Transverse colon (tissue), 4 donors: ENCODE data around the gene CLDN5.

Source experiments
- EP300 ChIP-seq: sonication (generic); formaldehyde crosslinking; IDR thresholded peaks from one replicate; pipeline ENCODE4 v1.6.1; 2017; ENCODE audit warnings: antibody characterized with exemption, low read depth
- POLR2A ChIP-seq: fragments of 450-650 bp; IDR thresholded peaks from one replicate; pipeline ENCODE4 v1.6.1; 2016; ENCODE audit warnings: antibody characterized with exemption, mild to moderate bottlenecking, moderate library complexity
- POLR2AphosphoS5 ChIP-seq, 3 donors: sonication (generic); formaldehyde crosslinking; IDR thresholded peaks; one replicate each; pipeline ENCODE4 v1.6.1; 2016; ENCODE audit warnings: antibody characterized with exemption in 3 of 3
- TF ChIP-seq, protein P1 (sequence below), 5 experiments: fragments of 200-600 bp in 3 of 5; fragments of 450-650 bp in 2 of 5; sonication (generic) in 3 of 5; IDR thresholded peaks; 1 replicate in 2 of 5; 2 replicates in 3 of 5; pipeline ENCODE4 v1.5.1; 2016 to 2017; ENCODE audit warnings: antibody characterized with exemption in 5 of 5, inconsistent platforms in 3 of 5, mild to moderate bottlenecking in 2 of 5, moderate library complexity in 1 of 5

DNA sequence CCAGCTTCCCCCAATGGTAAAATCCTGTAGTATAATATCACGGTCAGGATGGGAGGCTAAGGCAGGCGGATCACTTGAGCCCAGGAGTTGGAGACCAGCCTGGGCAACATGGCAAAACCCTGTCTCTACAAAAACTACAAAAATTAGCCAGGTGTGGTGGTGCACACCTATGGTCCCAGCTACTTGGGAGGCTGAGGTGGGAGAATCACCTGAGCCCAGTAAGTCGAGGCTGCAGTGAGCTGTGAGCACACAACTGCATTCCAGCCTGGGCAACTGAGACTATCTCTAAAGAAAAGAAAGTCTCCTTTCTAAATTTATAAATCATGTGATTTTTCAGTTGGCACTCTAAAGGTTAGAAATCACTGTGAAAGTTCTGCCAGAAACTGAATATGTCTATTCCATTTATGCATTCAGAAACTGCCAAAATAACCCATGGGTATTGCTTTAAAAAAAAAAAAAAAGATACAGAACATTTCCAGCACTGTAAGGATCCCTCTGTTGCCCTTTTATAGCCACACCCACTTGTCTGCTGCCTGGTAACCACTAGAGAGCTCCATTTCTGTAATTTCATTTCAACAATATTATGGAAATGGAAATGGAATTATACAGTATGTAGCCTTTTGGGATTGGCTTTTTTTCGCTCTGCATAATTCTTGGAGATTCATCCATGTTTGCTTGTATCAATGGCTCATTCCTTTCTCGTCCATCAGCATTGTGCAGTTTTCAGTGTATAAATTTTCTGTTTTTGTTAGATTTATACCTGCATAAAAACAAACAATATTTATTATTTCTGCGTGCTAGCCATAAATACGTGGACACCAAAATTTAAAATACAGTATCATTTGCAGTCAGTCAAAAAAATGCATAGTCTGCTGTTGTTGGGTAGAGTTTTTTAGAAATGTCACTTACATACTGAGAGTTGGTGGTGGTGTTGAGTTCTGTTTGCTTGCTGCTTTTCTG is 35.0 kb downstream of the CLDN5 start:
- TF ChIP-seq, protein P1, sequence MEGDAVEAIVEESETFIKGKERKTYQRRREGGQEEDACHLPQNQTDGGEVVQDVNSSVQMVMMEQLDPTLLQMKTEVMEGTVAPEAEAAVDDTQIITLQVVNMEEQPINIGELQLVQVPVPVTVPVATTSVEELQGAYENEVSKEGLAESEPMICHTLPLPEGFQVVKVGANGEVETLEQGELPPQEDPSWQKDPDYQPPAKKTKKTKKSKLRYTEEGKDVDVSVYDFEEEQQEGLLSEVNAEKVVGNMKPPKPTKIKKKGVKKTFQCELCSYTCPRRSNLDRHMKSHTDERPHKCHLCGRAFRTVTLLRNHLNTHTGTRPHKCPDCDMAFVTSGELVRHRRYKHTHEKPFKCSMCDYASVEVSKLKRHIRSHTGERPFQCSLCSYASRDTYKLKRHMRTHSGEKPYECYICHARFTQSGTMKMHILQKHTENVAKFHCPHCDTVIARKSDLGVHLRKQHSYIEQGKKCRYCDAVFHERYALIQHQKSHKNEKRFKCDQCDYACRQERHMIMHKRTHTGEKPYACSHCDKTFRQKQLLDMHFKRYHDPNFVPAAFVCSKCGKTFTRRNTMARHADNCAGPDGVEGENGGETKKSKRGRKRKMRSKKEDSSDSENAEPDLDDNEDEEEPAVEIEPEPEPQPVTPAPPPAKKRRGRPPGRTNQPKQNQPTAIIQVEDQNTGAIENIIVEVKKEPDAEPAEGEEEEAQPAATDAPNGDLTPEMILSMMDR (IDR thresholded peaks at IDR 0.05): no peak
- TF ChIP-seq EP300: no peak
- TF ChIP-seq POLR2A: no peak
- TF ChIP-seq POLR2AphosphoS5 (IDR thresholded peaks at IDR 0.05): no peak
